HG03378 (cell line): ENCODE results near the gene C11orf24.
"Not testable (repeated sequence)": the region's sequence is repeated elsewhere in the genome, so short reads cannot be mapped to it uniquely, and the experiment has no call there.

Experiments used
- ATAC-seq: cut with Tn5 transposase; IDR thresholded peaks from one replicate; pipeline ENCODE4 v1.9.1; 2021; ENCODE audit warnings: mild to moderate bottlenecking, moderate library complexity; ENCODE audit not compliant: unreplicated experiment

Gene C11orf24

GRCh38 chr11:68257477-68258362 is 14.1 kb downstream of the C11orf24 start:
- no peak for ATAC-seq

- no peak for ATAC-seq
These were observed 15.4 kb downstream of the C11orf24 start for GRCh38 chr11:68256331-68256741.

- ATAC-seq: no peak
These were observed 16.2 kb downstream of the C11orf24 start for GRCh38 chr11:68255526-68255925.

DNA sequence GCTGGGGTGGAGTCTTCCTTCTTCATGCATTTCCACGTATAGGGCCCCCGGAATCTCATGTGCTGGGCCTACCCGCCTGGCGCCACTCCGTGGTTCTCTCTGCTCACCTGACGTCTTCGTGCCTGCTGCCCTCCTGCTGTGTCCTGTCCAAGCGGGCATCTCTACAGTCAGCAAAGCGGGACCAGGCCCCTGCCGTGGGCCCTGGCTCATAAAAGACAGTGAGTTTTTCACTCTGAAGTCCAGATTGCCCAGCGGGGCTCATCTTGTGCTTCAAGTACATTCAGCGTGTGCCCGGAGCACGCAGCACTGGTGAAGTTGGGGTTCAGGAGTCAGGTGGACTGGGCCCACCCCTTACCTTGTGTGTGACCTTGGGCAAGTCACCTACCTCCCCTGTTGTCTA is 17.4 kb downstream of the C11orf24 start:
- ATAC-seq: no peak

DNA sequence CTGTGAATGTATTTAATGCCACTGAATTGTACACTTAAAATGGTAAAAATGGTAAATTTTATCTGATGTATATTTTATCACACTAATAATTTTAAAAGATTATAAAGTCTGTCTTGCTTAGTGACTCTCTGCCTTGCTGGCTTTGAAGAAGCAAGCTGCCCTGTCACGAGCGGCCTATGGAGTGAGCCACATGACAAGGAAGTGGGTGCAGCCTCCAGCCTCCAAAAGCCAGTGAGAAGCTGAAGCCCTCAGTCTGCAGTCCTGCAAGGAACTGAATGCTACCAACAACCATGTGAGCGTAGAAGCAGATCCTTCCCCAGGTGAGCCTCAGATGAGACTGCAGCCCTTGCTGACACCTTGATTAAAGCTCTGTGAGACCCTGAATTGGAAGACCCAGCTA is 20.0 kb downstream of the C11orf24 start:
- ATAC-seq: no peak

- ATAC-seq: not testable (repeated sequence)
These were observed 26.9 kb downstream of the C11orf24 start for GRCh38 chr11:68244912-68245311.

DNA sequence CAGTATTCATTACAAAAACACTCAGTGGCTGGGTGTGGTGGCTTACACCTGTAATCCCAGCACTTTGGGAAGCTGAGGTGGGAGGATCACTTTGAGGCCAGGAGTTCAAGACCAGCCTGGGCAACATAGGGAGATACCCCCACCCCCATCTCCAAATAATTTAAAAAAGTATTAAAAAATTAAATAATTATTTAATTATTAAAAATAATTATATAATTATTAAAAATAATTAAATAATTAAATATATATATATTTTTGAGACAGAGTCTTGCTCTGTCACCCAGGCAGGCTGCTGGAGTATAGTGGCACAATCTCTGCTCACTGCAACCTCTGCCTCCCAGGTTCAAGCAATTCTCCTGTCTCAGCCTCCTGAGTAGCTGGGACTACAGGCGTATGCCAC is 27.9 kb downstream of the C11orf24 start:
- ATAC-seq: not testable (repeated sequence)

GRCh38 chr11:68242616-68243015 is 29.2 kb downstream of the C11orf24 start:
- ATAC-seq: no peak

- no peak for ATAC-seq
These were observed 40.2 kb downstream of the C11orf24 start for GRCh38 chr11:68231621-68232020.

DNA sequence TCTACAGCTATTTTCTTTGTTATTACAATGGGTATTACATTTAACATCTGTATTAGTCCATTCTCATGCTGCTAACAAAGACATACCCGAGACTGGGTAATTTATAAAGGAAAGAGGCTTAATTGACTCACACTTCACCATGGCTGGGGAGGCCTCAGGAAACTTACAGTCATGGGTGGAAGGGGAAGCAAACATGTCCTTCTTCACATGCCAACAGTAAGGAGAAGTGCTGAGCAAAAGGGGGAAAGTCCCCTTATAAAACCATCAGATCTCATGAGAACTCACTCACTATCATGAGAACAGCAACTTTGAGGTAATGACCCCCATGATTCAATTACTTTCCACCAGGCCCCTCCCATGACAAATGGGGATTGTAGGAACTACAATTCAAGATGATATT is 42.2 kb downstream of the C11orf24 start:
- no peak for ATAC-seq

DNA sequence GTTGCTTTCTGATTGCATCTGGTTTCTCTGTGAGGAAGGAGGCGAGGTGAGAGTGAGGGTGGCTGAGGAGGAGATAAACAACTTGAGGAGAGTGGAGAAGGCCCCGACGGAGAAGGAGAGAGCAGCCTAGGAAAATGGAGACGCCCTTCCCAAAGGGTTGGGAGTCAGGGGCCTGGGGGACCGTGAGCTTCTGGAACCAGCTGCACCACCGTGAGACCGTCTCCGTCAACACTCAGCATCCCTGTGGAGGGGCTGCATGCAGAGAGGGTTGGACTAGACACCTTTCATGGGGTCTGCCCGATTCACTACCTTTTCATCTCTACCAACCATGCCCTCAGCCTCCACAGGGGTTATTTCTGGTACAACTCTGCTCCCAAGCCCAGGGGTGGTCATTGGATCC is 45.4 kb downstream of the C11orf24 start:
- ATAC-seq: no peak

DNA sequence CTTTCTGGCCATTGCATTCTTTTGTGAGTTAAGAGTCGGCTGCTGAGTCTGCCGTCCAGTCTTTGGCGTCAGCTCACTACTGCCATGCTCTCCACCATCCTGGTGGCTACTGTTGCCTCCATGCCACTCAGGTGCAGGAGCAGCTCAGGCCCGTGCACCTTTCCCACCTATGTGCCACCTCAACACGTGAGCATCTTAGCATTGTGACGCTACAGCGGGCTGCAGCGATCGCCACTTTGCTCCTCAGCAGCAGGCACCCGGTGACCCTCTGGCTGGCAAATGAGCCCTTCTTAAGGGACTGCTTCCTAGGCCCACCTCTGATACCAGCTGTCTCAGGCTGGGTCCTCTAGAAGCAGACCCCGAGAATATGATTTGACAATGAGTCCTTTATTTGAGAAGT is 47.2 kb downstream of the C11orf24 start:
- ATAC-seq: no peak

DNA sequence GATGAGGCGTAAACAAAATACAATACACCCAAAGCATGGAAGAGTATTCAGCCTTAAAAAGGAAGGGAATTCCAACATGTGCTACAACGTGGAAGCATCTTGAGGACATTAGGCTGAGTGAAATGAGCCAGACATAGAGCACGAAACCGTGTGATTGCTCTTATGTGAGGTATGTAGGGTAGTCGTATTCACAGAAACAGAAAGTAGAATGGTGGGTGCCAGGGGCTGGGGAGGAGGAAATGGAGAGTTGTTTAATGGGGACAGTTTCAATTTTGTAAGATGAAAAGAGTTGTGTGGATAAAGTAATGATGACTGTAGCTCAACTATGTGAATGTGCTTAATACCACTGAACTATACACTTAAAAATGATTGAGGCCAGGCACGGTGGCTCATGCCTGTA is 48.5 kb downstream of the C11orf24 start:
- no peak for ATAC-seq

DNA sequence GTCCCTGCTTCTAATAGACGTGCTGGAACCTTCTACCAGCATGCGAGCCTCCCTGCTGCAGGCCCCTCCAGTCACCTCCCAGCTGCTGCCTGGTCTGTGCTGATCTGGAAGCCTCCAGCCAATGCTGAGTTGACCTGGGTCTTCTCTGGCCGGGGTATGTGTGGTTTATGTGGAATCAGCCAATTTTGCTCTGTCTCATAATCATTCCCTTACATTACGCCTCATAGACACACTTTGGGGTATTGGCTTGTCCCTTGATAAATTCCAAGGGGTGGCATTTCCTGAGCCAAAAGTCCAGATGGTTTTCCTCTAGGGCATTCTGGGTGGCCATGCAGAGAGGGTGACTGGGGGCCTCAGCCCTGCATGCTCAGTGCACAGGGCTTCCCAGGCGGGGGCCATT is 50.4 kb downstream of the C11orf24 start:
- ATAC-seq: no peak

- no peak for ATAC-seq
These were observed 55.4 kb downstream of the C11orf24 start for GRCh38 chr11:68216171-68216938.

DNA sequence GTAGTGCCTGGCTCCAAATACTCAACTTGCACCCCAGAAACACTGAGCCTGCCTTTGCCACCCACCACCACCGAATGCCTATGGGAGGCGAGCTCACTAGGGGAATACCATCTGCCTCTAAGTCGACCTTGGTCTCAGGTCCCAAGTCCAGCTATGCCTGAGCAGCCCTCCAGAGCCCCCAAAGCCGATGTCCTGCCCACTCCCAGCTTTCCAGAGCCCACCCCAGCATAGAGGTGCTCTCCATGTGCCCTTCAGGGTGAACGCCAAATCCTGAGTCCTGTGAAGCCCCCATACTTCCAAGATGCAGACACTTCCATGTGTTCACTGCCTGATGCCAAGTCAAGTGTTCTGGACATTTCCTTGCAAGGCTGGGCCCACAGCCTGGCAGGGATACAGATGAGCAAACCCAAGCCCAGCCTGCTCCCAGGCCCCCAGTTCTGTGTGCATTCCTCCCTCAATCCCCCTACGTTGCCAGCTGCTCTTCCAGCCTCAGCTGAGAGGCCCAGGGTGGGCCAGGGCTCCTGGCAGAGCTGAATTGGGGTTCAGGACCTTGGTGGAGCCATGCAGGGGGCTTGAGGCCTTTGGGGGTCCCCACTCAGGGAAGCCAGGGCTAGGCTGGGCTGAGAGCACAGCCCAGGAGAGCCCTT is 56.1 kb downstream of the C11orf24 start:
- ATAC-seq: no peak

DNA sequence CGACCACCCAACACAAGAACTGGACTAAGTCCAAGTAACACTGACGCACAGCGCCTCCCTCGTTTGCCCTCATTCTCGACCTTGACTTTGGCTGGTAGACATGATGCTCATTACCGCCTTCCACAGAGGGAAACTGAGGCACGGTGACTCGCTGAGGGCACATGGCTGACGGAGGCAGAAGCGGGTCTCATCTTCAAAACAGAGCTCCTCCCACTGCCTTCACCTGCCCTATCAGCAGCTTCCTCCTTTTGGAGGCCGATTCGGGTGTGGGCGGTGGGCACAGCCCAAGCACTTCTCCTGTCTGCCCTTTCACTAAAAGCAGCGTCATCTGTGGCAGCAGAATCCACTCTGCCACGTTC is 56.7 kb downstream of the C11orf24 start:
- no peak for ATAC-seq

DNA sequence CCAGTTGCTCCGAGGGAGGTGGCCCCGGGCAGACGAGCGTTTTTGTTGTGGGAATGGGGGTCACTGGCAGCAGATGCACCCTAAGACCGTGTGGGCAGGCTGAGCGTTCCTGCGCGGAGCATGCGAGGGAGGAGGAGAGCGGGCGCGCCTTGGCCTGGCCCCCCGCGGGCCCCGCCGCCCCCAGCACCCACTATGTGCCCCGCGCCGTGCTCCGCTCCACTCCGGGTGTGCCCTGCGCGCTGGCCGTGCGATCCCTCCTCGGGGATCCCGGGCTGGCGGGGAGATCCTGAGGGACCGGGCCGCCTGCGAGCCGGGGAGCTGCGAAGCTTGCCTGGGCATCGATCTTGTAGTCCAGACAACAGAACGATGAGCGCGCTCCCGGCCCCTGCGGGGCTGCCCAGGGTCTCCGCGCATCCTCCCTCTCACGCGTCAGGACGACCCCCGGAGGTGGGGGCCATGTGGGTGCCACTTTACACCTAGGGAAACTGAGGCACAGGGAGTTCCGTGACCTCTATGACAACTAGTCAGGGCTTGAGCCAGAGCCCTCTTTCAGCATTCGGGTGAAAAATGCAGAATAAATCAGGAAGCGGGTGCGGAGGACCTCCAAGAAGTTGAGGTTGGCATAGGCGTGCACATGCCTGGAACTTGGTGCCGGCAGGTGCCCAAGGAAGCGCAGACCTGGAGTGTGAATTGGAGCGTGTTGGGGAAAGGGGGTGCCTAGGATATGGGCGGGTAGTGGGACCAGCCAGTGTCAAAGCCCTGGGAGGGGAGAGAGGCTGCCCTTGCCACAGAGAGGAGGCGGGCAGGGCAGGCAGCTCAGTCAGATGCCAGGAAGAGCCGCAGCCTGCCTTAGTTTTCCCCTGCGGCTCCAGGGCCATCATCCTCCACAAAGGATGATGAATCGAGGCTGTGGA is 57.3 kb downstream of the C11orf24 start:
- no peak for ATAC-seq

- ATAC-seq: no peak
These were observed 58.1 kb downstream of the C11orf24 start for GRCh38 chr11:68213555-68214172.

GRCh38 chr11:68213135-68213515 is 58.6 kb downstream of the C11orf24 start, which contains the start of gene KMT5B:
Gene KMT5B (minus strand): TSS chr11:68213296. CDS start chr11:68190076, 23,220 bp downstream.
- no peak for ATAC-seq
